CD14-positive monocyte (primary cell): ENCODE data around the gene CTNNA3. TPM values are rescaled to one million over a fixed set of nuclear protein-coding genes. Genes with fewer than 3 reads are reported as not detected.

Source experiments
- DNase-seq, 3 donors: peaks; one replicate each; pipeline ENCODE4 v3.0.0-alpha.2; 2011 to 2022
- H2AFZ ChIP-seq: 2 replicates; pipeline ENCODE4 v1.6.0; 2012; ENCODE audit warnings: mild to moderate bottlenecking, low read depth, low read length, inconsistent platforms; ENCODE audit not compliant: insufficient read depth, poor library complexity, severe bottlenecking
- H3K27ac ChIP-seq, 2 donors: 1 replicate in 1 of 2; 2 replicates in 1 of 2; pipeline ENCODE4 v1.5.1; 2012 to 2013; ENCODE audit warnings: low read length in 2 of 2, control low read depth in 1 of 2, inconsistent platforms in 1 of 2, low read depth in 1 of 2, mild to moderate bottlenecking in 1 of 2
- H3K27me3 ChIP-seq, 2 donors: one replicate each; pipeline versions ENCODE4 v1.6.0 to v1.6.1; 2011 to 2013; ENCODE audit warnings: low read length in 2 of 2; ENCODE audit not compliant: control insufficient read depth in 2 of 2, insufficient read depth in 2 of 2
- H3K36me3 ChIP-seq, 2 donors: replicated peaks in 1 of 2; 1 replicate in 1 of 2; 2 replicates in 1 of 2; pipeline versions ENCODE4 v1.5.1 to v1.6.1; 2012 to 2013; ENCODE audit warnings: low read length in 2 of 2, control low read depth in 1 of 2, inconsistent platforms in 1 of 2, mild to moderate bottlenecking in 1 of 2; ENCODE audit not compliant: insufficient read depth in 2 of 2, control insufficient read depth in 1 of 2
- H3K4me1 ChIP-seq, 2 donors: 1 replicate in 1 of 2; 2 replicates in 1 of 2; pipeline versions ENCODE4 v1.5.1 to v1.6.1; 2012 to 2013; ENCODE audit warnings: low read length in 2 of 2, control low read depth in 1 of 2, inconsistent platforms in 1 of 2, mild to moderate bottlenecking in 1 of 2, moderate library complexity in 1 of 2; ENCODE audit not compliant: insufficient read depth in 2 of 2, control insufficient read depth in 1 of 2
- H3K4me2 ChIP-seq: replicated peaks from 2 replicates; pipeline ENCODE3; 2012; ENCODE audit warnings: low read length, moderate library complexity, mild to moderate bottlenecking; ENCODE audit not compliant: poor library complexity, severe bottlenecking; ENCODE audit errors: extremely low read depth
- H3K4me3 ChIP-seq, 3 experiments: fragments of 200-600 bp in 1 of 3; sonication (generic) in 1 of 3; replicated peaks in 1 of 3; 1 replicate in 2 of 3; 2 replicates in 1 of 3; pipeline ENCODE4 v1.5.1; 2011 to 2013; ENCODE audit warnings: low read length in 3 of 3, mild to moderate bottlenecking in 3 of 3, control low read depth in 2 of 3, low read depth in 2 of 3, inconsistent platforms in 1 of 3, moderate library complexity in 1 of 3
- H3K79me2 ChIP-seq: 2 replicates; pipeline ENCODE4 v1.6.0; 2012; ENCODE audit warnings: mild to moderate bottlenecking, control low read depth, inconsistent platforms, low read length, moderate library complexity; ENCODE audit not compliant: insufficient read depth
- H3K9ac ChIP-seq: 2 replicates; pipeline ENCODE4 v1.6.0; 2017; ENCODE audit warnings: low read length, mild to moderate bottlenecking; ENCODE audit not compliant: insufficient read depth, poor library complexity, severe bottlenecking
- H3K9me3 ChIP-seq, 2 donors: replicated peaks in 1 of 2; 1 replicate in 1 of 2; 2 replicates in 1 of 2; pipeline versions ENCODE4 v1.5.1 to v1.6.1; 2012 to 2013; ENCODE audit warnings: low read length in 2 of 2, control low read depth in 1 of 2; ENCODE audit not compliant: control insufficient read depth in 1 of 2, insufficient read depth in 1 of 2
- H4K20me1 ChIP-seq: 2 replicates; pipeline ENCODE4 v1.6.0; 2012; ENCODE audit warnings: mild to moderate bottlenecking, low read length, control low read depth, moderate library complexity; ENCODE audit not compliant: insufficient read depth
- H3K27ac Mint-ChIP-seq, 7 donors: one replicate each; pipeline ENCODE4 v1.8.0; 2020; ENCODE audit warnings: mild to moderate bottlenecking in 7 of 7, mixed read lengths in 7 of 7, moderate library complexity in 6 of 7, inconsistent platforms in 2 of 7
- H3K27me3 Mint-ChIP-seq, 3 donors: one replicate each; pipeline ENCODE4 v1.8.0; 2021 to 2022; ENCODE audit warnings: low read depth in 3 of 3, mild to moderate bottlenecking in 3 of 3, mixed read lengths in 3 of 3, moderate library complexity in 3 of 3, inconsistent platforms in 1 of 3
- H3K36me3 Mint-ChIP-seq, 2 donors: one replicate each; pipeline ENCODE4 v1.8.0; 2020; ENCODE audit warnings: mixed read lengths in 2 of 2, inconsistent platforms in 1 of 2, mild to moderate bottlenecking in 1 of 2
- H3K4me1 Mint-ChIP-seq: one replicate; pipeline ENCODE4 v1.8.0; 2020; ENCODE audit warnings: mild to moderate bottlenecking, mixed read lengths
- H3K4me3 Mint-ChIP-seq, 2 donors: one replicate each; pipeline ENCODE4 v1.8.0; 2020; ENCODE audit warnings: mild to moderate bottlenecking in 2 of 2, mixed read lengths in 2 of 2, moderate library complexity in 1 of 2
- H3K9me3 Mint-ChIP-seq, 7 donors: one replicate each; pipeline ENCODE4 v1.8.0; 2020 to 2022; ENCODE audit warnings: mixed read lengths in 7 of 7, mild to moderate bottlenecking in 6 of 7, moderate library complexity in 6 of 7, inconsistent platforms in 2 of 7
- WGBS: methylation state at CpG from one replicate; pipeline ENCODE4 v1.1.5; 2013; ENCODE audit warnings: missing lambda C conversion rate; ENCODE audit not compliant: insufficient coverage; 5-methylcytosine and 5-hydroxymethylcytosine counted together
- intact Hi-C, 2 donors: fragments of 100-400 bp; cut with micrococcal nuclease; formaldehyde crosslinking; loops; one replicate each; pipeline versions ENCODE4 v1.15.0 to v1.15.1; 2023
- polyA plus RNA-seq, 3 donors: library from polyadenylated mRNA; depleted of rRNA in 1 of 3; unstranded in 2 of 3; stranded (reverse) in 1 of 3; fragments of 300-500 nt in 2 of 3; fragments of >200 nt in 1 of 3; fragmentation: Illumina TruSeq in 2 of 3; gene quantifications; 1 replicate in 2 of 3; 2 replicates in 1 of 3; pipeline ENCODE4 v1.2.3, GENCODE V29; 2012 to 2021
- TF ChIP-seq, protein P1 (sequence below): fragments of 200-600 bp; IDR thresholded peaks from one replicate; pipeline ENCODE4 v1.8.0; 2022; ENCODE audit warnings: antibody characterized with exemption, mild to moderate bottlenecking

Gene CTNNA3
- polyA plus RNA-seq, 3 donors: not detected

DNA sequence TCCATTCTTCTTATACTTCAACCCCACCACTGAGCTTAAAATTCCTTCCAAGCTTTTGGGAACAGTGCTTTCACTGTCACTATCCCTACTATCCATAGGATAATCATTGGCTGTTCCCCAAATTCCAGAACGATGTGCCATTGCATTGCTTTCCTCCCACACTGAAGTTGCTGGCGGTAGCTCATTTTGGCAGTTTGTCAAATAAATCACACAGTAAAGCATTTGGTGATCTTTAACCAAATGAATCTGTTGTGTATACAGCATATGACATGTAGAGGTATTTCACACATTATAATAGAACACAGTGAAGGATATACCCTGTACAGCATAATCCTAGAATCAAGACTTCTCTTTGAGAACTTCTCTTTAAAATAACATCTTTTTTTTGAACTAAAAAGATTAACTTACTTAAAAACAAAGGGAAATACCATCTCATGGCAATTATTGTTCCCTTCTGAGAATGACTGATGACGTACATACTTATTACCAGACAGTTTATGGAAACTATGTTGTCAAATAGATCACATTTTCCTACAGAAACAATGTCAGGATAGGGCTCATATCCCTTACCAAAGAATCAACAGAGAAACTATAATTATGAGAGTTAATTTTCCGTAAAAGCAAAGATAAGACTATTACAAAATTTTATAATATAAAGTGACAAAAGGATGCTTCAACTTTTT lies 93.6 kb downstream of the CTNNA3 start:
- DNase-seq: no peak
- H3K9me3 ChIP-seq: peaks cover 6 to 12% of the 10 kb centered on the region in 2 donors
- Mint-ChIP-seq H3K36me3 (no peaks in the 10 kb centered on the region), H3K4me3 (no peak overlapping the region), H3K4me1 (no peaks in the 10 kb centered on the region), H3K9me3 (peaks cover 3 to 11% (median 8%) of the 10 kb centered on the region in 7 donors), H3K27me3 (peaks cover 0 to 5% (median 1%) of the 10 kb centered on the region in 3 donors), H3K27ac (no peak overlapping the region)
- H3K9ac ChIP-seq: no peak overlapping the region
- H3K4me1 ChIP-seq: no peaks in the 10 kb centered on the region
- intact Hi-C loops: no loop called here
- no peaks in the 10 kb centered on the region for H3K79me2 ChIP-seq
- no peak overlapping the region for H3K27ac ChIP-seq
- no peak overlapping the region for H3K4me3 ChIP-seq
- TF ChIP-seq, protein P1, sequence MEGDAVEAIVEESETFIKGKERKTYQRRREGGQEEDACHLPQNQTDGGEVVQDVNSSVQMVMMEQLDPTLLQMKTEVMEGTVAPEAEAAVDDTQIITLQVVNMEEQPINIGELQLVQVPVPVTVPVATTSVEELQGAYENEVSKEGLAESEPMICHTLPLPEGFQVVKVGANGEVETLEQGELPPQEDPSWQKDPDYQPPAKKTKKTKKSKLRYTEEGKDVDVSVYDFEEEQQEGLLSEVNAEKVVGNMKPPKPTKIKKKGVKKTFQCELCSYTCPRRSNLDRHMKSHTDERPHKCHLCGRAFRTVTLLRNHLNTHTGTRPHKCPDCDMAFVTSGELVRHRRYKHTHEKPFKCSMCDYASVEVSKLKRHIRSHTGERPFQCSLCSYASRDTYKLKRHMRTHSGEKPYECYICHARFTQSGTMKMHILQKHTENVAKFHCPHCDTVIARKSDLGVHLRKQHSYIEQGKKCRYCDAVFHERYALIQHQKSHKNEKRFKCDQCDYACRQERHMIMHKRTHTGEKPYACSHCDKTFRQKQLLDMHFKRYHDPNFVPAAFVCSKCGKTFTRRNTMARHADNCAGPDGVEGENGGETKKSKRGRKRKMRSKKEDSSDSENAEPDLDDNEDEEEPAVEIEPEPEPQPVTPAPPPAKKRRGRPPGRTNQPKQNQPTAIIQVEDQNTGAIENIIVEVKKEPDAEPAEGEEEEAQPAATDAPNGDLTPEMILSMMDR: no peak
- no CpG with 5 or more reads among the region's 4 CpGs for WGBS
- H4K20me1 ChIP-seq: no peaks in the 10 kb centered on the region
- H3K4me2 ChIP-seq: no peak overlapping the region
- H2AFZ ChIP-seq: no peak overlapping the region
- H3K27me3 ChIP-seq: no peaks in the 10 kb centered on the region
- H3K36me3 ChIP-seq: no peaks in the 10 kb centered on the region

- intact Hi-C loops: no loop called here
- peaks cover 0 to 1% (median 0%) of the 10 kb centered on the region in 3 donors for H3K27me3 Mint-ChIP-seq
- H3K79me2 ChIP-seq: no peaks in the 10 kb centered on the region
- H3K36me3 Mint-ChIP-seq: no peaks in the 10 kb centered on the region
- H3K4me1 Mint-ChIP-seq: no peaks in the 10 kb centered on the region
- no peaks in the 10 kb centered on the region for H3K36me3 ChIP-seq
- H3K27ac Mint-ChIP-seq: no peak overlapping the region
- no peaks in the 10 kb centered on the region for H4K20me1 ChIP-seq
- no peak overlapping the region for H3K4me2 ChIP-seq
- H2AFZ ChIP-seq: no peak overlapping the region
- no peaks in the 10 kb centered on the region for H3K4me1 ChIP-seq
- peaks cover 3 to 13% (median 7%) of the 10 kb centered on the region in 7 donors for H3K9me3 Mint-ChIP-seq
- TF ChIP-seq, protein P1: no peak
- no peak overlapping the region for H3K4me3 Mint-ChIP-seq
- no peak overlapping the region for H3K4me3 ChIP-seq
- peaks cover 9 to 14% of the 10 kb centered on the region in 2 donors for H3K9me3 ChIP-seq
- no peak overlapping the region for H3K27ac ChIP-seq
- no peaks in the 10 kb centered on the region for H3K27me3 ChIP-seq
- no peak for DNase-seq
- no peak overlapping the region for H3K9ac ChIP-seq
Measured at GRCh38 chr10:67599597-67599996, 96.4 kb downstream of the CTNNA3 start.
